CD4-positive, alpha-beta T cell (primary cell): ENCODE data around the gene MPO. TPM values are rescaled to one million over a fixed set of nuclear protein-coding genes. Genes with fewer than 3 reads are reported as not detected.
A peak's percentile ranks its signal among the peaks of the same experiment; 100 is the strongest.

Source experiments
- ATAC-seq: fragments of 200-7000 bp; cut with Tn5 transposase; one replicate; pipeline ENCODE4 v1.10.0; 2022; ENCODE audit warnings: mild to moderate bottlenecking; ENCODE audit not compliant: poor library complexity
- CTCF ChIA-PET: fragments of 350-600 bp; sonication (Branson Sonifier 250); formaldehyde crosslinking; loops from one replicate; lab custom pipeline; 2021; ENCODE audit warnings: antibody characterized with exemption, inconsistent platforms; lab: Charles Lee
- POLR2A ChIA-PET: fragments of 350-600 bp; sonication (Branson Sonifier 250); formaldehyde crosslinking; loops from one replicate; lab custom pipeline; 2021; ENCODE audit warnings: antibody characterized with exemption, inconsistent platforms; lab: Charles Lee
- DNase-seq, 14 experiments: peaks; one replicate each; pipeline ENCODE4 v3.0.0-alpha.2; 2013 to 2020; ENCODE audit warnings: mixed read lengths in 2 of 14
- H3K27ac ChIP-seq, 2 donors: one replicate each; pipeline versions ENCODE4 v1.5.1 to v1.7.0; 2013; ENCODE audit warnings: low read length in 2 of 2, low read depth in 1 of 2, mild to moderate bottlenecking in 1 of 2
- H3K27me3 ChIP-seq, 2 experiments: 1 replicate in 1 of 2; 2 replicates in 1 of 2; pipeline versions ENCODE4 v1.6.1 to v1.7.0; 2013; ENCODE audit warnings: low read length in 2 of 2, control low read depth in 1 of 2, mild to moderate bottlenecking in 1 of 2, moderate library complexity in 1 of 2; ENCODE audit not compliant: insufficient read depth in 2 of 2, control insufficient read depth in 1 of 2
- H3K36me3 ChIP-seq: one replicate; pipeline ENCODE4 v1.6.1; 2013; ENCODE audit warnings: low read length, control low read depth; ENCODE audit not compliant: insufficient read depth
- H3K4me1 ChIP-seq: one replicate; pipeline ENCODE4 v1.6.1; 2013; ENCODE audit warnings: low read length, control low read depth; ENCODE audit not compliant: insufficient read depth
- H3K4me3 ChIP-seq: one replicate; pipeline ENCODE4 v1.5.1; 2013; ENCODE audit warnings: mild to moderate bottlenecking, low read length, moderate library complexity
- H3K9me3 ChIP-seq, 2 experiments: 1 replicate in 1 of 2; 2 replicates in 1 of 2; pipeline versions ENCODE4 v1.6.1 to v1.7.0; 2013; ENCODE audit warnings: low read length in 2 of 2, mild to moderate bottlenecking in 2 of 2, control low read depth in 1 of 2, moderate library complexity in 1 of 2; ENCODE audit not compliant: control insufficient read depth in 1 of 2, insufficient read depth in 1 of 2
- H3K27ac Mint-ChIP-seq: one replicate; pipeline ENCODE4 v1.8.0; 2020; ENCODE audit warnings: mixed read lengths
- H3K27me3 Mint-ChIP-seq: one replicate; pipeline ENCODE4 v1.8.0; 2021; ENCODE audit warnings: mixed read lengths
- H3K36me3 Mint-ChIP-seq: one replicate; pipeline ENCODE4 v1.8.0; 2021; ENCODE audit warnings: low read depth, mixed read lengths
- H3K4me1 Mint-ChIP-seq: one replicate; pipeline ENCODE4 v1.8.0; 2021; ENCODE audit warnings: low read depth, mixed read lengths
- H3K4me3 Mint-ChIP-seq: one replicate; pipeline ENCODE4 v1.8.0; 2020; ENCODE audit warnings: mild to moderate bottlenecking, mixed read lengths
- H3K9me3 Mint-ChIP-seq: one replicate; pipeline ENCODE4 v1.8.0; 2020; ENCODE audit warnings: mixed read lengths
- intact Hi-C, 2 experiments: fragments of 100-400 bp; cut with DNase I in 1 of 2; cut with micrococcal nuclease in 1 of 2; formaldehyde crosslinking; loops; one replicate each; pipeline versions ENCODE4 v1.15.1 to v1.9.0; 2023 to 2025; cut with DNase I, micrococcal nuclease
- polyA plus RNA-seq, 2 donors: library from polyadenylated mRNA; unstranded; fragments of 120-200 nt; gene quantifications; one replicate each; pipeline ENCODE4 v1.2.1, GENCODE V29; 2013
- total RNA-seq, 174 experiments: library from RNA in 2 of 174; stranded (reverse) in 2 of 174; gene quantifications; one replicate each; pipeline ENCODE4 v1.2.3 and lab custom pipeline; 2021 to 2026
- TF ChIP-seq, protein P1 (sequence below): fragments of 200-600 bp; IDR thresholded peaks from one replicate; pipeline ENCODE4 v1.8.0; 2022; ENCODE audit warnings: antibody characterized with exemption, mild to moderate bottlenecking

Gene MPO
- total RNA-seq (under 1 TPM in 1 of 2 experiments, not detected in 1; 0.77 TPM), total RNA-seq (lab: John Stamatoyannopoulos, UW) (0 to 10.1 (median 0.46) reads per million in 172 experiments)
- polyA plus RNA-seq (2013, experiment 1 of 2): 0.45 TPM
- 0.53 TPM for polyA plus RNA-seq (2013, experiment 2 of 2)

DNA sequence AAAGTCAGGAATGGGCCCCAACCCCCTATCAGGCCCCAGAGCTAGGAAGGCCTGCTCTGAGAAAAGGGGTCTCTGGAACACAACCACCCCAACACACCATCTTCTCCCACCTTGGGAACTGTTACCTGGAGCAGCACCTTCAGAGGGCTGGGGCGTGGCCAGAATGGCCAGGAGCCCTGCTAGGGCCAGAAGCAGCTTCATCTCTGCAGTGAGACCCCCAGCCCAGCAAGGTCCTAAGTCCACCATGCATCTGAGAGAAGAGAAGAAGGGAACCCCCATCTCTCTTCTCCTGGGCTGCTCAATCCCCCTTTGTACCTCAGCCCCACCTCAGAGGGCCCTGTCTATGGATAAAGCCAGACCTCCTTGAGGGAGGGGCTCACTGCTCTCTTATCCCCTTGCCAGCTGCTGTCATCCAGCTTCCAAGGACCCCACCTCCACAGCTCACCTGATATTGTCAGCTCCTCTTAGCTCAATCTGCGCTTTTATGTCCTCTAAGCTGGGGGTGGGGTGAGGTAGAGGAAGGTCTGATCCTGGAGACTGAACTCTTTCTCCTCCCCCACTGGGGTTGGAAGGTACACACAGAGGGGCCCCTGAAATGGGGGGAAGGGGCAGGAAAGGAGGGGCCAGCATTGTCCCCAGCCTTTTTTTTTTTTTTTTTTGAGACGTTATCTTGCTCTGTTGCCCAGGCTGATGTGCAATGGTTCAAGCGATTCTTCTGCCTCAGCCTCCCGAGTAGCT, at the start of gene MPO:
MPO (minus strand) TSS at position 456 of the 738 bp plus-strand sequence; CDS start at position 279, 177 bp downstream.
- peaks cover 4% of the 10 kb centered on the region for H3K4me1 Mint-ChIP-seq
- Histone ChIP-seq H3K9me3 (no peaks in the 10 kb centered on the region), H3K27me3 (peaks cover 0 to 2% of the 10 kb centered on the region in 2 experiments), H3K36me3 (no peaks in the 10 kb centered on the region), H3K27ac (no peak within 1 kb of the TSS), H3K4me1 (peaks cover 6% of the 10 kb centered on the region), H3K4me3 (no peak within 1 kb of the TSS)
- H3K36me3 Mint-ChIP-seq: no peaks in the 10 kb centered on the region
- H3K27ac Mint-ChIP-seq: no peak within 1 kb of the TSS
- ATAC-seq (no peak), DNase-seq (no peak)
- H3K4me3 Mint-ChIP-seq: no peak within 1 kb of the TSS
- H3K27me3 Mint-ChIP-seq: peaks cover 44% of the 10 kb centered on the region
- ChIA-PET CTCF (no interaction called here), POLR2A (no interaction called here)
- no peaks in the 10 kb centered on the region for H3K9me3 Mint-ChIP-seq
- TF ChIP-seq, protein P1, sequence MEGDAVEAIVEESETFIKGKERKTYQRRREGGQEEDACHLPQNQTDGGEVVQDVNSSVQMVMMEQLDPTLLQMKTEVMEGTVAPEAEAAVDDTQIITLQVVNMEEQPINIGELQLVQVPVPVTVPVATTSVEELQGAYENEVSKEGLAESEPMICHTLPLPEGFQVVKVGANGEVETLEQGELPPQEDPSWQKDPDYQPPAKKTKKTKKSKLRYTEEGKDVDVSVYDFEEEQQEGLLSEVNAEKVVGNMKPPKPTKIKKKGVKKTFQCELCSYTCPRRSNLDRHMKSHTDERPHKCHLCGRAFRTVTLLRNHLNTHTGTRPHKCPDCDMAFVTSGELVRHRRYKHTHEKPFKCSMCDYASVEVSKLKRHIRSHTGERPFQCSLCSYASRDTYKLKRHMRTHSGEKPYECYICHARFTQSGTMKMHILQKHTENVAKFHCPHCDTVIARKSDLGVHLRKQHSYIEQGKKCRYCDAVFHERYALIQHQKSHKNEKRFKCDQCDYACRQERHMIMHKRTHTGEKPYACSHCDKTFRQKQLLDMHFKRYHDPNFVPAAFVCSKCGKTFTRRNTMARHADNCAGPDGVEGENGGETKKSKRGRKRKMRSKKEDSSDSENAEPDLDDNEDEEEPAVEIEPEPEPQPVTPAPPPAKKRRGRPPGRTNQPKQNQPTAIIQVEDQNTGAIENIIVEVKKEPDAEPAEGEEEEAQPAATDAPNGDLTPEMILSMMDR: no peak
- intact Hi-C loops: no loop called here

- H3K4me1 ChIP-seq: peaks cover 64% of the 10 kb centered on the region
- peaks cover 59% of the 10 kb centered on the region for H3K4me1 Mint-ChIP-seq
- peak overlapping the region; percentile 84 to 98 for H3K27ac ChIP-seq
- peaks cover 47% of the 10 kb centered on the region for H3K36me3 Mint-ChIP-seq
- H3K36me3 ChIP-seq: peaks cover 19% of the 10 kb centered on the region
- H3K27me3 Mint-ChIP-seq: no peaks in the 10 kb centered on the region
- H3K4me3 ChIP-seq: peak overlapping the region; percentile 84
- DNase-seq (peak in 8 of 14 experiments; percentile 26 to 72 (median 44)), ATAC-seq (peak; percentile 22)
- intact Hi-C loops: loop anchor here (1.0 to 10.0 kb wide), 9 partner anchors 9 to 1245 kb away; partner anchors contain the start of genes AKAP1 (in 1 of the 2), MRPS23 (in 1 of the 2), MTMR4 (in 1 of the 2) and TRIM37 (in 1 of the 2)
- H3K4me3 Mint-ChIP-seq: peak overlapping the region; percentile 90
- TF ChIP-seq, protein P1: no peak
- ChIA-PET CTCF (interaction anchor here (1.1 to 7.9 kb wide), 4 partner anchors 11 to 88 kb away, joined by 5 to 59 read pairs (median 26); partner anchors contain the start of gene RNF43), POLR2A (interaction anchor here (0.9 to 22.3 kb wide), 4 partner anchors 6 to 88 kb away, joined by 3 to 1359 read pairs (median 934); partner anchors contain the start of genes RNF43, SUPT4H1 and TSPOAP1)
- no peaks in the 10 kb centered on the region for H3K27me3 ChIP-seq
- no peaks in the 10 kb centered on the region for H3K9me3 ChIP-seq
- peak overlapping the region; percentile 84 for H3K27ac Mint-ChIP-seq
- H3K9me3 Mint-ChIP-seq: no peaks in the 10 kb centered on the region
Observed at GRCh38 chr17:58329810-58330537, 49.2 kb upstream of the MPO start.
